K562 (cell line): ENCODE results near the gene FAM167B. TPM values are rescaled to one million over a fixed set of nuclear protein-coding genes. Genes with fewer than 3 reads are reported as not detected.

ENCODE experiments used
- ATF6 ChIP-seq: sonication (generic); formaldehyde crosslinking; IDR thresholded peaks from 2 replicates; pipeline ENCODE4 v1.4.0; 2020; ENCODE audit warnings: mild to moderate bottlenecking, missing genetic modification reagents
- CHCHD3 ChIP-seq: fragments of 250-450 bp; sonication (Bioruptor Pico); IDR thresholded peaks from 2 replicates; pipeline ENCODE4 v2.1.2; 2022; ENCODE audit warnings: mild to moderate bottlenecking
- FIP1L1 ChIP-seq: fragments of 200-400 bp; formaldehyde crosslinking; IDR thresholded peaks from 2 replicates; pipeline ENCODE4 v1.6.1; 2018; ENCODE audit warnings: mild to moderate bottlenecking, low read depth, low read length; ENCODE audit not compliant: poor library complexity, severe bottlenecking
- FOXA3 ChIP-seq, 2 experiments: fragments of 450-650 bp in 1 of 2; sonication (generic) in 1 of 2; formaldehyde crosslinking; IDR thresholded peaks in 1 of 2; conservative IDR thresholded peaks in 1 of 2; 2 replicates each; pipeline versions ENCODE4 v1.4.0 to v1.8.0; 2020 to 2022; ENCODE audit warnings: mild to moderate bottlenecking in 2 of 2, missing genetic modification reagents in 1 of 2
- FOXJ3 ChIP-seq: sonication (generic); formaldehyde crosslinking; IDR thresholded peaks from 2 replicates; pipeline ENCODE4 v1.4.0; 2020; ENCODE audit warnings: mild to moderate bottlenecking, missing genetic modification reagents
- HDAC3 ChIP-seq: fragments of 450-650 bp; IDR thresholded peaks from 2 replicates; pipeline ENCODE4 v1.6.1; 2018; ENCODE audit warnings: borderline replicate concordance, mild to moderate bottlenecking, moderate library complexity; ENCODE audit not compliant: partially characterized antibody
- MAZ ChIP-seq, 2 experiments: fragments of 450-650 bp in 1 of 2; sonication (generic) in 1 of 2; formaldehyde crosslinking; IDR thresholded peaks in 1 of 2; conservative IDR thresholded peaks in 1 of 2; 2 replicates each; pipeline versions ENCODE4 v1.4.0 to v1.5.0; 2020; ENCODE audit warnings: mild to moderate bottlenecking in 1 of 2, missing genetic modification reagents in 1 of 2
- MBD2 ChIP-seq: sonication (generic); IDR thresholded peaks from 2 replicates; pipeline ENCODE4 v1.6.1; 2016; ENCODE audit warnings: low read depth, borderline replicate concordance
- MTA2 ChIP-seq: fragments of 450-650 bp; IDR thresholded peaks from 2 replicates; pipeline ENCODE4 v1.6.1; 2016; ENCODE audit warnings: low read depth
- NELFE ChIP-seq: IDR thresholded peaks from 2 replicates; pipeline ENCODE4 v1.6.1; 2011; ENCODE audit warnings: mild to moderate bottlenecking; ENCODE audit not compliant: insufficient read depth, insufficient read length
- TOE1 ChIP-seq, 2 experiments: fragments of 450-650 bp in 1 of 2; sonication (generic) in 1 of 2; formaldehyde crosslinking in 1 of 2; IDR thresholded peaks; 2 replicates each; pipeline versions ENCODE4 v1.7.1 to v1.8.0; 2016 to 2022; ENCODE audit warnings: borderline replicate concordance in 2 of 2, mild to moderate bottlenecking in 2 of 2, antibody characterized with exemption in 1 of 2, inconsistent platforms in 1 of 2, low read depth in 1 of 2, missing genetic modification reagents in 1 of 2, moderate library complexity in 1 of 2
- ZFP36 ChIP-seq: fragments of 150-350 bp; IDR thresholded peaks from 2 replicates; pipeline ENCODE4 v1.6.1; 2018; ENCODE audit warnings: low read length, low read depth; ENCODE audit not compliant: partially characterized antibody
- ZKSCAN8 ChIP-seq: fragments of 200-800 bp; sonication (Bioruptor generic); IDR thresholded peaks from 2 replicates; pipeline ENCODE4 v1.6.1; 2016; ENCODE audit warnings: missing genetic modification characterization, missing compliant biosample characterization
- polyA plus RNA-seq, 8 experiments: library from polyadenylated mRNA; depleted of rRNA in 4 of 8; stranded (reverse) in 5 of 8; unstranded in 3 of 8; fragments of >200 nt; fragmentation: Nextera tagmentation in 2 of 8; fragmentation: Illumina TruSeq in 1 of 8; extraction: Ambion mirVana in 2 of 8; extraction: Trizol in 1 of 8; gene quantifications; 2 replicates each; pipeline versions ENCODE4 v1.2.1 to v1.2.3, GENCODE V29; 2011 to 2014; ENCODE audit warnings: inconsistent platforms in 1 of 8, missing spikeins in 1 of 8
- total RNA-seq, 7 experiments: library from RNA; depleted of rRNA in 6 of 7; stranded (reverse); fragments of >200 nt in 6 of 7; fragmentation: Illumina TruSeq in 2 of 7; extraction: Trizol in 2 of 7; gene quantifications; 2 replicates each; pipeline versions ENCODE4 v1.2.1 to v1.2.3, GENCODE V29; 2011 to 2021; ENCODE audit warnings: low replicate concordance in 1 of 7
- TF ChIP-seq, protein P1 (sequence below): fragments of 200-800 bp; sonication (Bioruptor generic); IDR thresholded peaks from 2 replicates; pipeline ENCODE4 v1.6.1; 2017; ENCODE audit warnings: missing genetic modification characterization, missing compliant biosample characterization
- TF ChIP-seq, protein P2 (sequence below): sonication (generic); formaldehyde crosslinking; IDR thresholded peaks from 2 replicates; pipeline ENCODE4 v1.8.1; 2023; ENCODE audit warnings: mild to moderate bottlenecking, missing genetic modification reagents
- TF ChIP-seq, protein P3 (sequence below): fragments of 450-650 bp; IDR thresholded peaks from 2 replicates; pipeline ENCODE4 v1.6.1; 2016; ENCODE audit warnings: low read depth, mild to moderate bottlenecking, moderate library complexity
- TF ChIP-seq, protein P4 (sequence below), 2 experiments: IDR thresholded peaks; 2 replicates each; pipeline ENCODE4 v1.6.1; 2011; ENCODE audit warnings: borderline replicate concordance in 1 of 2, control low read depth in 1 of 2, low read depth in 1 of 2, low read length in 1 of 2, mild to moderate bottlenecking in 1 of 2, mixed read lengths in 1 of 2, moderate library complexity in 1 of 2; ENCODE audit not compliant: insufficient read depth in 1 of 2, insufficient read length in 1 of 2, poor library complexity in 1 of 2, severe bottlenecking in 1 of 2; ENCODE audit errors: extremely low read depth in 1 of 2

The FAM167B gene
- total and polyA plus RNA-seq, 9 of the 15 experiments (the other 6 are each of a cell fraction or from before 2014, with no cell fraction given) = not detected

GRCh38 chr1:32221980-32222755 lies 24.9 kb upstream of the FAM167B start, which contains the start of the genes EIF3I and TMEM234 (continued):
- TF ChIP-seq, protein P1, sequence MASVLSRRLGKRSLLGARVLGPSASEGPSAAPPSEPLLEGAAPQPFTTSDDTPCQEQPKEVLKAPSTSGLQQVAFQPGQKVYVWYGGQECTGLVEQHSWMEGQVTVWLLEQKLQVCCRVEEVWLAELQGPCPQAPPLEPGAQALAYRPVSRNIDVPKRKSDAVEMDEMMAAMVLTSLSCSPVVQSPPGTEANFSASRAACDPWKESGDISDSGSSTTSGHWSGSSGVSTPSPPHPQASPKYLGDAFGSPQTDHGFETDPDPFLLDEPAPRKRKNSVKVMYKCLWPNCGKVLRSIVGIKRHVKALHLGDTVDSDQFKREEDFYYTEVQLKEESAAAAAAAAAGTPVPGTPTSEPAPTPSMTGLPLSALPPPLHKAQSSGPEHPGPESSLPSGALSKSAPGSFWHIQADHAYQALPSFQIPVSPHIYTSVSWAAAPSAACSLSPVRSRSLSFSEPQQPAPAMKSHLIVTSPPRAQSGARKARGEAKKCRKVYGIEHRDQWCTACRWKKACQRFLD (CRISPR knock-in tag) = peak; percentile 32; the same call in 1 of the 2 replicates
- TF ChIP-seq NELFE = no peak
- TF ChIP-seq, protein P2, sequence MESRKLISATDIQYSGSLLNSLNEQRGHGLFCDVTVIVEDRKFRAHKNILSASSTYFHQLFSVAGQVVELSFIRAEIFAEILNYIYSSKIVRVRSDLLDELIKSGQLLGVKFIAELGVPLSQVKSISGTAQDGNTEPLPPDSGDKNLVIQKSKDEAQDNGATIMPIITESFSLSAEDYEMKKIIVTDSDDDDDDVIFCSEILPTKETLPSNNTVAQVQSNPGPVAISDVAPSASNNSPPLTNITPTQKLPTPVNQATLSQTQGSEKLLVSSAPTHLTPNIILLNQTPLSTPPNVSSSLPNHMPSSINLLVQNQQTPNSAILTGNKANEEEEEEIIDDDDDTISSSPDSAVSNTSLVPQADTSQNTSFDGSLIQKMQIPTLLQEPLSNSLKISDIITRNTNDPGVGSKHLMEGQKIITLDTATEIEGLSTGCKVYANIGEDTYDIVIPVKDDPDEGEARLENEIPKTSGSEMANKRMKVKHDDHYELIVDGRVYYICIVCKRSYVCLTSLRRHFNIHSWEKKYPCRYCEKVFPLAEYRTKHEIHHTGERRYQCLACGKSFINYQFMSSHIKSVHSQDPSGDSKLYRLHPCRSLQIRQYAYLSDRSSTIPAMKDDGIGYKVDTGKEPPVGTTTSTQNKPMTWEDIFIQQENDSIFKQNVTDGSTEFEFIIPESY = no peak
- no peak for TF ChIP-seq FOXJ3 (CRISPR knock-in tag)
- peak; percentile 64 to 73 for TF ChIP-seq MAZ (CRISPR knock-in tag; conservative IDR thresholded peaks at IDR 0.05 in 1 of 2, IDR thresholded peaks at IDR 0.05 in 1 of 2)
- TF ChIP-seq FIP1L1 = no peak
- no peak for TF ChIP-seq FOXA3 (CRISPR knock-in tag; conservative IDR thresholded peaks at IDR 0.05 in 1 of 2, IDR thresholded peaks at IDR 0.05 in 1 of 2)
- peak; percentile 79 for TF ChIP-seq MBD2
- peak; percentile 23; the same call in 1 of the 2 replicates for TF ChIP-seq MTA2
- no peak for TF ChIP-seq HDAC3
- TF ChIP-seq, protein P3, sequence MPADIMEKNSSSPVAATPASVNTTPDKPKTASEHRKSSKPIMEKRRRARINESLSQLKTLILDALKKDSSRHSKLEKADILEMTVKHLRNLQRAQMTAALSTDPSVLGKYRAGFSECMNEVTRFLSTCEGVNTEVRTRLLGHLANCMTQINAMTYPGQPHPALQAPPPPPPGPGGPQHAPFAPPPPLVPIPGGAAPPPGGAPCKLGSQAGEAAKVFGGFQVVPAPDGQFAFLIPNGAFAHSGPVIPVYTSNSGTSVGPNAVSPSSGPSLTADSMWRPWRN = no peak
- TF ChIP-seq, protein P4, sequence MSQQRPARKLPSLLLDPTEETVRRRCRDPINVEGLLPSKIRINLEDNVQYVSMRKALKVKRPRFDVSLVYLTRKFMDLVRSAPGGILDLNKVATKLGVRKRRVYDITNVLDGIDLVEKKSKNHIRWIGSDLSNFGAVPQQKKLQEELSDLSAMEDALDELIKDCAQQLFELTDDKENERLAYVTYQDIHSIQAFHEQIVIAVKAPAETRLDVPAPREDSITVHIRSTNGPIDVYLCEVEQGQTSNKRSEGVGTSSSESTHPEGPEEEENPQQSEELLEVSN (IDR thresholded peaks at IDR 0.05; ENCODE audit: borderline replicate concordance in 1 of 2, extremely low read depth in 1 of 2, insufficient read depth in 1 of 2, insufficient read length in 1 of 2, low read depth in 1 of 2, low read length in 1 of 2, poor library complexity in 1 of 2, severe bottlenecking in 1 of 2) = no peak
- no peak for TF ChIP-seq ZFP36
- TF ChIP-seq ZKSCAN8 (CRISPR knock-in tag) = no peak
- TF ChIP-seq ATF6 = no peak; the same call in 1 of the 2 replicates
- no peak for TF ChIP-seq CHCHD3 (CRISPR knock-in tag)
- peak; percentile 17; the same call in 1 of the 2 replicates for TF ChIP-seq TOE1 (IDR thresholded peaks at IDR 0.05; ENCODE audit: borderline replicate concordance)
- no peak for TF ChIP-seq TOE1 (CRISPR knock-in tag; IDR thresholded peaks at IDR 0.05; ENCODE audit: borderline replicate concordance, low read depth)
